H9 (cell line): Measurements from ENCODE around the gene CNTD1. TPM values are rescaled to one million over a fixed set of nuclear protein-coding genes. Genes with fewer than 3 reads are reported as not detected.

Experiments used
- DNase-seq: peaks from one replicate; pipeline ENCODE4 v3.0.0-alpha.2; 2017
- H2AFZ ChIP-seq: one replicate; pipeline ENCODE4 v1.6.1; 2013; ENCODE audit warnings: mild to moderate bottlenecking, low read length, control low read depth, moderate library complexity
- H2AK5ac ChIP-seq: 2 replicates; pipeline ENCODE4 v1.6.1; 2013; ENCODE audit warnings: low read length, control low read depth, mixed read lengths; ENCODE audit not compliant: insufficient read length
- H2BK120ac ChIP-seq: one replicate; pipeline ENCODE4 v1.6.1; 2013; ENCODE audit warnings: low read depth, mild to moderate bottlenecking, low read length, control low read depth, inconsistent platforms; ENCODE audit not compliant: poor library complexity, severe bottlenecking
- H2BK12ac ChIP-seq: 2 replicates; pipeline ENCODE4 v1.6.1; 2013; ENCODE audit warnings: low read length, control low read depth, mixed read lengths, low read depth; ENCODE audit not compliant: insufficient read length
- H2BK15ac ChIP-seq: 2 replicates; pipeline ENCODE4 v1.6.1; 2013; ENCODE audit warnings: low read depth, low read length, control low read depth
- H2BK20ac ChIP-seq: one replicate; pipeline ENCODE4 v1.6.1; 2013; ENCODE audit warnings: low read depth, mild to moderate bottlenecking, low read length, control low read depth, inconsistent platforms; ENCODE audit not compliant: poor library complexity, severe bottlenecking
- H2BK5ac ChIP-seq: 2 replicates; pipeline ENCODE4 v1.6.1; 2013; ENCODE audit warnings: low read length, control low read depth, mixed read lengths; ENCODE audit not compliant: insufficient read length
- H3K14ac ChIP-seq: 2 replicates; pipeline ENCODE4 v1.6.1; 2013; ENCODE audit warnings: low read length, control low read depth; ENCODE audit not compliant: insufficient read depth
- H3K18ac ChIP-seq: 2 replicates; pipeline ENCODE4 v1.6.1; 2013; ENCODE audit warnings: low read depth, mild to moderate bottlenecking, mixed read lengths, low read length, control low read depth; ENCODE audit not compliant: insufficient read length
- H3K23ac ChIP-seq: 2 replicates; pipeline ENCODE4 v1.6.1; 2013; ENCODE audit warnings: low read length, control low read depth, mixed read lengths, low read depth; ENCODE audit not compliant: insufficient read length
- H3K23me2 ChIP-seq: 2 replicates; pipeline ENCODE4 v1.6.1; 2013; ENCODE audit warnings: low read depth, mild to moderate bottlenecking, mixed read lengths, low read length, control low read depth; ENCODE audit not compliant: insufficient read length, poor library complexity, severe bottlenecking
- H3K27ac ChIP-seq: 2 replicates; pipeline ENCODE4 v1.5.1; 2013; ENCODE audit warnings: low read length, control low read depth, mixed read lengths, low read depth; ENCODE audit not compliant: insufficient read length
- H3K27me3 ChIP-seq: 2 replicates; pipeline ENCODE4 v1.6.1; 2013; ENCODE audit warnings: low read length, control low read depth, inconsistent platforms; ENCODE audit not compliant: insufficient read depth
- H3K4ac ChIP-seq: 2 replicates; pipeline ENCODE4 v1.6.1; 2013; ENCODE audit warnings: low read depth, mild to moderate bottlenecking, control low read depth, inconsistent platforms, low read length, moderate library complexity
- H3K4me1 ChIP-seq: 2 replicates; pipeline ENCODE4 v1.6.1; 2013; ENCODE audit warnings: low read length, control low read depth, inconsistent platforms; ENCODE audit not compliant: insufficient read depth
- H3K4me2 ChIP-seq: 2 replicates; pipeline ENCODE4 v1.6.1; 2013; ENCODE audit warnings: low read length, control low read depth, mixed read lengths; ENCODE audit not compliant: insufficient read length, insufficient read depth
- H3K56ac ChIP-seq: 2 replicates; pipeline ENCODE4 v1.6.1; 2013; ENCODE audit warnings: low read depth, mild to moderate bottlenecking, mixed read lengths, low read length, control low read depth; ENCODE audit not compliant: insufficient read length
- H3K79me1 ChIP-seq: 2 replicates; pipeline ENCODE4 v1.6.1; 2013; ENCODE audit warnings: low read depth, mild to moderate bottlenecking, moderate library complexity, low read length, control low read depth, inconsistent platforms; ENCODE audit not compliant: insufficient read depth, poor library complexity, severe bottlenecking
- H3K79me2 ChIP-seq: 2 replicates; pipeline ENCODE4 v1.6.1; 2013; ENCODE audit warnings: low read length, control low read depth, inconsistent platforms; ENCODE audit not compliant: insufficient read depth
- H3K9ac ChIP-seq: 2 replicates; pipeline ENCODE4 v1.6.1; 2013; ENCODE audit warnings: low read length, control low read depth, mixed read lengths; ENCODE audit not compliant: insufficient read length; ENCODE audit errors: extremely low read depth
- H3K9me3 ChIP-seq: one replicate; pipeline ENCODE4 v1.6.1; 2013; ENCODE audit warnings: low read depth, low read length, inconsistent platforms; ENCODE audit not compliant: control insufficient read depth
- H3T11ph ChIP-seq: one replicate; pipeline ENCODE4 v1.6.1; 2013; ENCODE audit warnings: mild to moderate bottlenecking, low read length, control low read depth, inconsistent platforms
- H4K20me1 ChIP-seq: one replicate; pipeline ENCODE4 v1.6.1; 2013; ENCODE audit not compliant: control insufficient read depth, insufficient read length, insufficient read depth
- H4K5ac ChIP-seq: 2 replicates; pipeline ENCODE4 v1.6.1; 2013; ENCODE audit warnings: low read depth, mild to moderate bottlenecking, mixed read lengths, low read length, control low read depth; ENCODE audit not compliant: insufficient read length
- H4K8ac ChIP-seq: replicated peaks from 2 replicates; pipeline ENCODE4 v1.6.1; 2013; ENCODE audit warnings: low read length, control low read depth, mixed read lengths, low read depth; ENCODE audit not compliant: insufficient read length
- H4K91ac ChIP-seq: 2 replicates; pipeline ENCODE4 v1.6.1; 2013; ENCODE audit warnings: low read depth, mild to moderate bottlenecking, moderate library complexity, mixed read lengths, low read length, control low read depth; ENCODE audit not compliant: insufficient read length
- H3K27ac Mint-ChIP-seq, 3 experiments: 2 replicates in 2 of 3; 3 replicates in 1 of 3; pipeline ENCODE4 v1.8.0; 2020 to 2021; ENCODE audit warnings: mixed read lengths in 3 of 3, mild to moderate bottlenecking in 1 of 3, moderate library complexity in 1 of 3
- H3K27me3 Mint-ChIP-seq: 2 replicates; pipeline ENCODE4 v1.8.0; 2021; ENCODE audit warnings: low read depth, mild to moderate bottlenecking, moderate library complexity, mixed read lengths
- H3K36me3 Mint-ChIP-seq, 3 experiments: 2 replicates in 2 of 3; 3 replicates in 1 of 3; pipeline ENCODE4 v1.8.0; 2020 to 2021; ENCODE audit warnings: low read depth in 3 of 3, mixed read lengths in 3 of 3; ENCODE audit not compliant: insufficient read depth in 1 of 3
- H3K4me1 Mint-ChIP-seq, 2 experiments: 2 replicates each; pipeline ENCODE4 v1.8.0; 2020; ENCODE audit warnings: mixed read lengths in 2 of 2
- H3K4me3 Mint-ChIP-seq, 2 experiments: 2 replicates in 1 of 2; 3 replicates in 1 of 2; pipeline ENCODE4 v1.8.0; 2020 to 2021; ENCODE audit warnings: mild to moderate bottlenecking in 2 of 2, mixed read lengths in 2 of 2, moderate library complexity in 1 of 2
- H3K9me3 Mint-ChIP-seq, 2 experiments: 2 replicates in 1 of 2; 3 replicates in 1 of 2; pipeline ENCODE4 v1.8.0; 2020; ENCODE audit warnings: mild to moderate bottlenecking in 2 of 2, mixed read lengths in 2 of 2, moderate library complexity in 1 of 2
- CTCF ChIP-seq: fragments of 200-600 bp; sonication (generic); conservative IDR thresholded peaks from 3 replicates; pipeline ENCODE4 v1.8.0; 2021; ENCODE audit warnings: antibody characterized with exemption, mild to moderate bottlenecking
- WGBS: extraction: QIAGEN DNeasy Blood & Tissue Kit; methylation state at CpG from one replicate; pipeline ENCODE4 v1.1.7; 2013; ENCODE audit warnings: missing lambda C conversion rate, low lambda C conversion rate, mixed read lengths; ENCODE audit not compliant: insufficient read length; ENCODE audit errors: extremely low coverage; 5-methylcytosine and 5-hydroxymethylcytosine counted together
- total RNA-seq: library from RNA; stranded (reverse); gene quantifications from 2 replicates; pipeline ENCODE4 v1.2.1, GENCODE V29; 2021

CNTD1 gene
- total RNA-seq, 1 experiment from 2014 or later = not detected

- H3T11ph ChIP-seq = no peak overlapping the region
- Mint-ChIP-seq H3K9me3 (no peaks in the 10 kb centered on the region; a peak in 1 of 5 replicates), H3K27ac (peak overlapping the region; percentile 78 to 98 (median 98); a peak in 6 of 7 replicates), H3K36me3 (peaks cover 4 to 41% (median 36%) of the 10 kb centered on the region in 3 experiments; a peak in 6 of 7 replicates), H3K27me3 (no peaks in the 10 kb centered on the region; the same call in 1 of the 2 replicates), H3K4me1 (peaks cover 8 to 11% of the 10 kb centered on the region in 2 experiments), H3K4me3 (peak overlapping the region; percentile 100)
- no peak overlapping the region for H2BK20ac ChIP-seq
- no peak for TF ChIP-seq CTCF
- H3K4me1 ChIP-seq = no peaks in the 10 kb centered on the region
- H3K79me1 ChIP-seq = no peaks in the 10 kb centered on the region
- no peak overlapping the region for H4K91ac ChIP-seq
- no peaks in the 10 kb centered on the region for H4K20me1 ChIP-seq
- H3K18ac ChIP-seq = no peak overlapping the region
- no peak for DNase-seq
- no CpG with 5 or more reads among the region's 3 CpGs for WGBS
- no peak overlapping the region for H2AFZ ChIP-seq
- H3K9me3 ChIP-seq = no peaks in the 10 kb centered on the region
- no peak overlapping the region for H2BK15ac ChIP-seq
- H4K5ac ChIP-seq = no peak overlapping the region
- H3K27ac ChIP-seq = no peak overlapping the region
- no peak overlapping the region for H2BK120ac ChIP-seq
- no peaks in the 10 kb centered on the region for H3K27me3 ChIP-seq
- peaks cover 6% of the 10 kb centered on the region for H3K23me2 ChIP-seq
- peak overlapping the region; percentile 80 for H3K4me2 ChIP-seq
- H2BK12ac ChIP-seq = no peak overlapping the region
- no peaks in the 10 kb centered on the region for H3K79me2 ChIP-seq
- H3K14ac ChIP-seq = no peak overlapping the region
- H2AK5ac ChIP-seq = no peak overlapping the region
- H3K23ac ChIP-seq = no peak overlapping the region
- no peak overlapping the region for H3K4ac ChIP-seq
- no peak overlapping the region for H4K8ac ChIP-seq
- H3K9ac ChIP-seq = peak overlapping the region; percentile 96
- H2BK5ac ChIP-seq = no peak overlapping the region
- H3K56ac ChIP-seq = no peak overlapping the region
These were observed 24.5 kb upstream of the CNTD1 start for GRCh38 chr17:42774066-42774745.
